GM18526 (cell line): Measurements from ENCODE around the gene DNAH14.

ENCODE experiments used
- POLR2A ChIP-seq: IDR thresholded peaks from 3 replicates; pipeline ENCODE4 v1.6.1; 2011; ENCODE audit not compliant: insufficient read length; ENCODE audit errors: extremely low read depth

DNAH14 gene

DNA sequence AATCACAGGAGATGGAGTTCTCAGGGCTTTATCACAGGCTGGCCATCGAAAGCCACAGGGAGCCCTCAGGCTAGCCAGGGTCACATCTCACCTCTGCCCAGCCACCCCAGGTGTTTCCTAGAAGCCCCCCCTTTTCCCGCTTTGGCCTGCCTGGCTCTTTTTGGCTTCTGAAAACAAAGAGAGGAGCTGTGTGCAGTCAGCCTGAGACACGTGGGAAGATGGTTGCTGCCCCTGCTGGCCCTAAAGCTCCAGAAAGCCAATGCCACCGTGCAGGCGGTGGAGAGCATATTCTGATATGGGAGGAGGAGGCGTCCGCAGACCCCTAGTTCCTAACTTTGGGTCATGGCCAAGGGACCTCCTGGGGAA lies 517.1 kb downstream of the DNAH14 start:
- no peak for TF ChIP-seq POLR2A

DNA sequence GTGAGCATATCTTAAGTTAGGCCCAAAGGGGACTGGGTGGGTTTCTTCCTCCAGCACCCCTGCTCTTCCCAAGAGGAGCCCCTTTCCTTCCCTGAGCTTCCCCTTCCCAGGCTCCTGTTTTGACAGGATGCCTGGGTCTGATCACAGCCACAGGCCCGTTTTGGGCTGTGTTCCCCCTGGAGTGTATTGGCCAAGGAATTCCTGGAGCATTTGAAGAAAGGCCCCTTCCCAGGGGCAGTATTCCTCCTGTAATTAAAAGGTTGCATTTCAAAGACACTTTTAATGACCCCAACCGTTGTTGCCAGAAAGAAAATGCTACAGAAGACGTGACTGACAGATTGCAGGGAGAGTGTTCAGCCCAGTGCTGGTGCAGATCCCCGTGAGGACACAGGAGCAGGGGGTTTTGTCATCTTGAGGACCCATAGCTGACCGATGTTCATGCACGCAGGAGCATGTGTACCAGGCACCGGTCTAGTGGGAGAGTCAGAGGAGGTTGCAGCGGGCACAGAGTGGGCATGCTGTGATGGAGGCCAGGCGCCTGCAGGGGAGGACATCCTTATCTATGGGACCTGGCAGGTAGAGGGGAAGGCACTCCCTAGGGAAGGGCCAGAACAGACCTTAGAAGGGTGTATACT lies 517.6 kb downstream of the DNAH14 start:
- TF ChIP-seq POLR2A = no peak

DNA sequence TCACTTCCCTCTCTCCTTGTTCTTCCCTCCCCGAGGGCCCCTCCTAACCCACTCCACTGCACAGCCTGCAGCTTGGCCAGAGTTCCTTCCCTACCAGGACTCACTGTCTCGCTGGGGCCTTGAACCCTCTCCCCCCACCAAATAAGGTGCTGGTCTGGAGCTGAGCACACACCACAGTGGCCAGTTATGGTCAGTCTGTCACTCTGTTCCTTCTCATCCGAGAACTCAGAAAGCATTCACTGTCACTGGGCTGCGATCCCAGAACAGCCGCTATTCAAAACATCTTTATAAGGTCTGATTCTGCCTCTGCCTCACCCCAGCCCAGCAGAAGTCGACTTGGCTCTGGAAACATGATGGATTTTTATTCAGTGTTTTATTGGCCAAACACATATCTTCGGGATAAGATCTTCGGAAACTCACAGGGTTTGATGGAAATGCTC lies 518.2 kb downstream of the DNAH14 start:
- no peak for TF ChIP-seq POLR2A

DNA sequence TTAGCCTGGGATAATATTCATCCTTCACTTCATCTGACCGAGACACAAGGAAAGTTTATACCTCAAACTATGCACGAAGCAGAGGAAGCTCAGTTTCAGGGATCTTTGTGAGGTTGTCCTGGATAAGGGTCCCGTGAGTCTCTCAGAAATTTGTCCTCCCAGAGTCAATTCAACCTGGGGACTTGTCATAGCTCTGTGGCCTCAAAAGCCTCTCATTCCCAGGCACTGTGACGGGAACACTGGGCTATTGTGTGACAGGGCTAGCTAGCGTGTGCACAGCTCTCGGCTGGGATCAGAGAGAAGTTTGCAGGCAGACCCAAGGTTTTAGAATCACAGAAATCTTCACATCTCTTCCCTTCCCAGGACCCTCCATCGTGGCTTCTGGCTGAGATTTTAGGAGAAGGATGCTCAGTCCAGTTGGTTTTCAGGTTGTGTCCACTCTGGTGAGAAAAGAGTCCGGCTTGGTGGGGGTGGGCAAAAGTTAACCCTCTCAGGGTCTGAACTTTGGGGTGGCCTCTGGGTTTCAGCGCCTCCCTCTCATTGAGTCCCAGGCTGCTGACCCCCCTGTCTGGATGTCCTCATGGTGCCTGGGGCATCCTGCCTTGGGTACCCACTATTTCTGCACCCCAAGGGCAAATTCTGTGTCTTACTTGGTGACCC lies 518.8 kb downstream of the DNAH14 start:
- no peak for TF ChIP-seq POLR2A
